ENCODE measurements around the gene GALNT13. TPM values are rescaled to one million over a fixed set of nuclear protein-coding genes. Genes with fewer than 3 reads are reported as not detected.

GALNT13 gene
- total and polyA plus RNA-seq, 5 experiments from 2014 or later = not detected

DNA sequence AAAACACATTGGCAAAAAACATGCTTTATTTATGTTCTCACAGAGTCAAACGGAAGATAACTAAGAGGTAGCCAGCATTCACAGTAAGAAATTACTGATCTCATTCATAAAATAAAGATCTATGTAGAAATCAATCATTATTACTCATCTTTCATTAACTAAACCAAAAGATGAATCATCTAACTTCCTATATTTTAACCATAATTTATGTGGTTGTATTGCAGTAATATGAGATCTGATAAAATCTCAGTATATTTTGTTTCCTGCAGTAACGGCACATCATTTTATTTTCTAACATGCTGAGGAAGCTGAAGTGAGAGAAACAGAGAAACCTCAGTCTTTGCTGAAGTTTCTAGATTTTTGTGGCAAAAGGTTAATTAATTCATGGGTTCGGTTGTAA lies 375.8 kb downstream of the GALNT13 start:
- Mint-ChIP-seq H3K4me3 (no peak overlapping the region), H3K27ac (no peak overlapping the region), H3K9me3 (peaks cover 0 to 5% (median 0%) of the 10 kb centered on the region in 9 donors), H3K27me3 (no peaks in the 10 kb centered on the region), H3K4me1 (no peaks in the 10 kb centered on the region), H3K36me3 (no peaks in the 10 kb centered on the region)
- POLR2A ChIA-PET = no interaction called here
- no peak for DNase-seq
- ATAC-seq = no peak

DNA sequence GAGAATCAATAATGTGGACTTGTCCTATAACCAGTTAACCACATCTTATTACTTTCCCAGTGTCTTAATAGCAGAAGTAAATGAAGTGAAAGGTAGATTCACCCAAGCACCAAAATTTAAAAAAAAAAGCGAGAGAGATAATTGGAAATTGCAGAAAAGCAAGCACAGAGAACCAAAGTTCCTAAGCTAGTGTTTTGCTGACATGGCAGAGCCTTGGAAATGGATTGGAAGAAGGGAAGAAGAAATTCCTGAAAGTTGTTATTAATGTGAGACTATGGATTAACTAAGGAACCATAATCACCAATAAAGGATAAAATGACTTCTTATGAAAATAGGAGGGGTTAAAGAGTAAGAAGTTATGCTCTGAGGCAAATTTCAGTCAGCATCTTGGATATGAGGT lies 384.4 kb downstream of the GALNT13 start:
- Mint-ChIP-seq H3K27ac (no peak overlapping the region), H3K4me1 (no peaks in the 10 kb centered on the region), H3K4me3 (no peak overlapping the region), H3K36me3 (no peaks in the 10 kb centered on the region), H3K27me3 (no peaks in the 10 kb centered on the region), H3K9me3 (peaks cover 0 to 11% (median 3%) of the 10 kb centered on the region in 9 donors)
- POLR2A ChIA-PET = no interaction called here
- DNase-seq = no peak
- ATAC-seq = no peak

DNA sequence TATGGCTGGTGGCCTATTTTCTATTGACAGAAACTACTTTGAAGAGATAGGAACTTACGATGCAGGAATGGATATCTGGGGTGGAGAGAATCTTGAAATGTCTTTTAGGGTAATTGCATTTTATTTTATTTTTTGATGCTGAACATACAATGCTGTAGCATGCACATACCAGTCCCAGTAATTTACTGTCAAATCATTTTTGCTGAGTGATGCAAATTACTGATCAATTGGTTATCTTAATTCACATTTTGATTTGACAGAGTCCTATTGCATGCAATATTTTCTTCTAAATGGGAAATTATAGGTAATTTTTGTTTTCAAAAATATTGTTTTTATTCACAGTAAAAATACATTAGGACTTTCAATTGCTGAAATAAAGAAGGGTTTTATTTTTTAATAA lies 387.3 kb downstream of the GALNT13 start:
- Mint-ChIP-seq H3K27ac (no peak overlapping the region), H3K9me3 (peaks cover 0 to 11% (median 3%) of the 10 kb centered on the region in 9 donors), H3K4me3 (no peak overlapping the region), H3K36me3 (no peaks in the 10 kb centered on the region), H3K27me3 (no peaks in the 10 kb centered on the region), H3K4me1 (no peaks in the 10 kb centered on the region)
- ATAC-seq = no peak
- no peak for DNase-seq
- POLR2A ChIA-PET = no interaction called here

DNA sequence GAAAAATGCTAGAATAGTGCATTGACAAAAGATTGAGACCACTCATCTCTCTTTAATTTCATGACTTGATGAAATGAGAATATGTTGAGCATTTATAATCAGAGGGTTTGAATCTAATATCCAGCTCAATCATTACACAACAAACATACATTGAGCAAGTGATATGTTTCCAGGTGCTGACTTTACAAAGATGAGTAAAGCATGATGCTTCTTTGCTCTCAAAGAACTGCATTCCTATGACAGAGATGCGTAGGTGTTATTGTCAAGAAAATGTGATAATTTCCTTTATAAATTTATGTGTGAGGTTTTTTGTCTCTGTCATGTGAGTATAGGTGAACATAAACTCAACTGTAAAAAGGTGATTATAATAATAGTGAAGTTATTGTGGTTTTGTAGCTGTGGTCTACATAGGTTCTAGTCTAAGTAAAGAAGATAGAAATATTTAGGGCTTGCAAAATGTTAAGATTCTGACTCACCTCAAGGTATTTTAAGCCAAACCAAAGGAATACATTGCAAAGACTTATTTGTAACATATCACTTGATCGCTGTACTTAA lies 389.8 kb downstream of the GALNT13 start:
- no peaks in the 10 kb centered on the region for H3K4me1 Mint-ChIP-seq
- no peak overlapping the region for H3K27ac Mint-ChIP-seq
- H3K36me3 Mint-ChIP-seq = no peaks in the 10 kb centered on the region
- H3K9me3 Mint-ChIP-seq = peaks cover 0 to 6% (median 0%) of the 10 kb centered on the region in 9 donors
- no peaks in the 10 kb centered on the region for H3K27me3 Mint-ChIP-seq
- no peak for ATAC-seq
- DNase-seq = no peak
- no peak overlapping the region for H3K4me3 Mint-ChIP-seq
- POLR2A ChIA-PET = no interaction called here

DNA sequence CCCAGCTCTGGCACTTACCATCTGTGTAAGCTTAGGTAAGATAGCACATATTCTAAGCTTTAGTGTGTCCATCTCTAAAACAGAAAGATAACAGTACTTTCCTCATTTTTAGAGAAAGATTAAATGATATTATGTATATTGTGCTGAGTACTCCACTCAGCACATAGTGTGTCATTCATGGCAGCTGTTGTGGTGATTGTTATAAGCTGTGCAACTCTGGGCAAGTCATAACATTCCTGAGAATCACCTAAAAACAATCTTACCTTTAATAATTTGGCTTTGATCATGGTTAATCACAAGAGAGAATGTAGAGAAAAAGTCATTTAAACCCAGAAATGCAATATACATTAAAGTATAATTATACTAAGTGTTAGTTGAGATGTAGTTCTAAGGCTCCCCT lies 391.5 kb downstream of the GALNT13 start:
- H3K4me3 Mint-ChIP-seq = no peak overlapping the region
- no peaks in the 10 kb centered on the region for H3K36me3 Mint-ChIP-seq
- no peak overlapping the region for H3K27ac Mint-ChIP-seq
- H3K27me3 Mint-ChIP-seq = no peaks in the 10 kb centered on the region
- DNase-seq (no peak), ATAC-seq (no peak)
- H3K9me3 Mint-ChIP-seq = peaks cover 0 to 3% (median 0%) of the 10 kb centered on the region in 9 donors
- H3K4me1 Mint-ChIP-seq = no peaks in the 10 kb centered on the region
- POLR2A ChIA-PET = no interaction called here

DNA sequence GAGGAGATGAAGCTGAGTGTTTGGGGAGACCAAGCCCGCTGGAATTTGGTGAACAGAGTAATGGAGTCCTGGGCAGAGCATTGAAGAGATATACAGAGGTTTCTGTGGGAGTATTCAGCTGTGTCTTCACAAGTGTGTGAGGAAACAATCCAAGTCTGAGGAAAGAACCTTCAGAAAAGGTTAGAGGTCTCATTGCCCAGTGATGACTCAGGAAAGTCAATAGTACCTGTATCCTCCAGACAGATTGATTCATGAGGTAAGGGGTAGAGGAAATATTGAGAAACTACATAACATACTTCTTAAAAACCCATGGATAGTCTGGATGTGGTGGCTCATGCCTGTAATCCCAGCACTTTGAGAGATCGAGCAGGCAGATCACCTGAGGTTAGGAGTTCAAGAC lies 392.3 kb downstream of the GALNT13 start:
- POLR2A ChIA-PET = no interaction called here
- DNase-seq (no peak), ATAC-seq (no peak)
- H3K27ac Mint-ChIP-seq = no peak overlapping the region
- peaks cover 0 to 3% (median 0%) of the 10 kb centered on the region in 9 donors for H3K9me3 Mint-ChIP-seq
- no peaks in the 10 kb centered on the region for H3K36me3 Mint-ChIP-seq
- no peaks in the 10 kb centered on the region for H3K27me3 Mint-ChIP-seq
- no peak overlapping the region for H3K4me3 Mint-ChIP-seq
- H3K4me1 Mint-ChIP-seq = no peaks in the 10 kb centered on the region

DNA sequence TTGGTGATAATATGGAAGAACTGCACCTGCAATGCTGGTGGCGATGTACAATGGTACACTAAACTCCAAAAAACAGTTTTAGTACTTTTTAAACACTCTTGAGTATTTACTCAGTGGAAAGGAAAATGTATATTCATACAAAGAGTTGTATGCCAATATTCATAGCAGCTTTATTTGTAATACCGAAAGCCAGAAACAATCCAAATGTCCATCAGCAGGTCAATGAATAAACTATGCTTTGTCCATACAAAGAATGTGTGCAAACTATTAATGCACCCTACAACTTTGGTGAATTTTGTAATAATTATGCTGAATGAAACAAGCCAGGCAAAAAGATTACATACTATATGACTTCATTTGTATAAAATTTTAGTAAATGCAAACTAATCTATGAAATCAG lies 396.3 kb downstream of the GALNT13 start:
- Mint-ChIP-seq H3K36me3 (no peaks in the 10 kb centered on the region), H3K4me1 (no peaks in the 10 kb centered on the region), H3K27ac (no peak overlapping the region), H3K27me3 (no peaks in the 10 kb centered on the region), H3K4me3 (no peak overlapping the region), H3K9me3 (peaks cover 0 to 3% (median 0%) of the 10 kb centered on the region in 9 donors)
- DNase-seq (no peak), ATAC-seq (no peak)
- POLR2A ChIA-PET = no interaction called here

DNA sequence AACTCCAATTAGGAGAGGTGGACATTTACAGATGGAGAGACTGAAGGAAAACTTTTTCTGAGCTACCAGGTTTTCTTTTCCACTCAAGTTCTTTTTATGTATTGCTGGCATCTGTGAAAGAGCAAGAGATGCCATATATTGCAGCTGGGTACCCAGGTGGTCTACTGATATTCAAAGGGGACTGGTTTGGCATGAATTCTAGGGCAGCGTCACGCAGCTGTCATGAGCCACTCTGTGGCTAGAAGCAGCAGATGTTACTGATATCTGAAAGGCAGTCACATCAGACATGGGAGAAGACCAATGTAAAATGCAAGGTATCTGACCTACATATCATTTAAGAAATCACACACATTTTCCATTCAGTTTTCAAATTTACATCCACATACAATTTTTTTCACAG lies 408.8 kb downstream of the GALNT13 start:
- Mint-ChIP-seq H3K9me3 (peaks cover 0 to 11% (median 2%) of the 10 kb centered on the region in 9 donors), H3K27me3 (no peaks in the 10 kb centered on the region), H3K4me1 (no peaks in the 10 kb centered on the region), H3K27ac (no peak overlapping the region), H3K36me3 (no peaks in the 10 kb centered on the region), H3K4me3 (no peak overlapping the region)
- DNase-seq (no peak), ATAC-seq (no peak)
- POLR2A ChIA-PET = no interaction called here

DNA sequence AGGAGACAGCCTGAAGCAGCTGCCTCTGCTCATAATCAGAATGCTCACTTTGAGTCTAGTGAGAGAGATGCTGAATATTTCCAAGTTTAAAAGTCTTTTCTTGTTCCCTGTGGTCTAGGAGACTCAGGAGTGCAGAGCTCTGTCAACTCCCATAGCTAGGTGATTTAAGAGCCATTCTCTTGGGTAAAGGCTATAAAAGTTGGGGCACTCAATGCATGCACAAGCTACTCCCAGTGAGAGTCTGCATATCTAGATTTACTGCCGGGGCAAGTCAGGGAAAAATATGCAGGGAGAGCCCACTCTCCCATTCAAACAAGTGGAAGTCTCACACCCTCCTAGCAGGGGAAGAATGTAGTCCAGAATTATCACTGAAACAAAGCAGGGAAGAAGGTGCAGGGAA lies 418.1 kb downstream of the GALNT13 start:
- Mint-ChIP-seq H3K27ac (no peak overlapping the region), H3K4me3 (no peak overlapping the region), H3K4me1 (no peaks in the 10 kb centered on the region), H3K36me3 (peaks cover 0 to 6% (median 0%) of the 10 kb centered on the region in 3 donors), H3K27me3 (no peaks in the 10 kb centered on the region), H3K9me3 (peaks cover 0 to 18% (median 9%) of the 10 kb centered on the region in 9 donors)
- POLR2A ChIA-PET = no interaction called here
- DNase-seq (no peak), ATAC-seq (no peak)

DNA sequence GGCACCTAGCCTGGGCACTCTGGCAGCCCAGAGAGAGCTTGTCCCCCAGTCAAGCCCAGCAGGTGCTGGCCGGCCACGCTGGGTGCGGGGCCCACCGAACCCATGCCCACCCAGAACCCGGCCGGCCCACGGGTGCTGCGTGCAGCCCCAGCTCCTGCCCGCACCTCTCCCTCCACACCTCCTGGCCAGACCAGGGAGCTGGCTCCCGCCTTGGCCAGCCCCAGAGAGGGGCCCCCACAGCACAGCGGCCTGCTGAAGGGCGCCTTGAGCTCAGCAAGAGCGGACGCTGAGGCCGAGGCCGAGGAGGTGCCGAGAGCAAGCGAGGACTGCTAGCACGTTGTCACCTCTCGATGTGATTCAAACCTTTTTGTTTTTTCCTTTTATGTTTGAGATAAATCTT lies 419.8 kb downstream of the GALNT13 start:
- H3K4me1 Mint-ChIP-seq = no peaks in the 10 kb centered on the region
- no peak for DNase-seq
- H3K27me3 Mint-ChIP-seq = no peaks in the 10 kb centered on the region
- POLR2A ChIA-PET = no interaction called here
- H3K9me3 Mint-ChIP-seq = peaks cover 0 to 18% (median 9%) of the 10 kb centered on the region in 9 donors
- H3K4me3 Mint-ChIP-seq = no peak overlapping the region
- ATAC-seq = no peak
- peaks cover 0 to 6% (median 0%) of the 10 kb centered on the region in 3 donors for H3K36me3 Mint-ChIP-seq
- no peak overlapping the region for H3K27ac Mint-ChIP-seq

DNA sequence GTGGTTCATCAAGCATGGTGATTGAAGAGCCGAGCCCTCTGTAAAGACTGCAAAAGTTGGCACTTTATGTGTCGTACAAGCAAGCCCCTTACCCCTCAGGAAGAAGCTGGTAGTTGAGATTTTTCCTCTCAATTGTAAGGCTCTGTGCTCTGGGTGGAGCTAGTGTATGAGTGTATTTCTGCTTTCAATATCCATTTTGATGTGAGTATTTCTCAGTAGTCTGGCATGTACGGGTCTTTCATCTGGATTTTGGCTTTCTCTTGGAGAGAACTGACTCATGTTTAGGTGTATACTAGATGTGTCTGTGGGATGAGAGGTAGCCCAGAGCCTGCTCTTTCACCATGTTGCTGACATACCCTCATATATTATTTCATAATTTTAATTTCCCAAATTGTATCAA lies 420.2 kb downstream of the GALNT13 start:
- H3K4me3 Mint-ChIP-seq = no peak overlapping the region
- peaks cover 0 to 18% (median 6%) of the 10 kb centered on the region in 9 donors for H3K9me3 Mint-ChIP-seq
- POLR2A ChIA-PET = no interaction called here
- ATAC-seq (no peak), DNase-seq (no peak)
- no peaks in the 10 kb centered on the region for H3K27me3 Mint-ChIP-seq
- no peak overlapping the region for H3K27ac Mint-ChIP-seq
- peaks cover 0 to 6% (median 0%) of the 10 kb centered on the region in 3 donors for H3K36me3 Mint-ChIP-seq
- H3K4me1 Mint-ChIP-seq = no peaks in the 10 kb centered on the region

DNA sequence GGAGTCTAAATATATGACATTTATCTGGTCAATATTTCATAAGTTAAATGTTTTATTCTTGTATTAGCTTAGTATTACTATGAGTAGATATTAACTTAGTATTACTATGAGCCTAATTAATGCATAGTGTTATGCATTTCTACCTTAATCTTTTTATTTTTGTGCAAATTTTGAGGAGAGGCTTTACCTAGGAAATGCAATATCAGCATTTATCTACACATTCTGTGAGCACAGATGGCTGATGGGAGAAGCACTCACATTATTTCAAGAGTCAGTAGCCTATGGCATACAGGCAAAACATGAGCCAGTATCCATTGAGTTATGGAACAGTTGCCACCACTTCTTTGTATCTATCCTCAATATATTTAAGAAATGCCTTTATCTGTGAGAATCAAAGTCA lies 422.1 kb downstream of the GALNT13 start:
- H3K4me3 Mint-ChIP-seq = no peak overlapping the region
- no peaks in the 10 kb centered on the region for H3K27me3 Mint-ChIP-seq
- H3K4me1 Mint-ChIP-seq = no peaks in the 10 kb centered on the region
- H3K27ac Mint-ChIP-seq = no peak overlapping the region
- ATAC-seq (no peak), DNase-seq (no peak)
- no peaks in the 10 kb centered on the region for H3K36me3 Mint-ChIP-seq
- POLR2A ChIA-PET = no interaction called here
- H3K9me3 Mint-ChIP-seq = peaks cover 0 to 17% (median 4%) of the 10 kb centered on the region in 9 donors

DNA sequence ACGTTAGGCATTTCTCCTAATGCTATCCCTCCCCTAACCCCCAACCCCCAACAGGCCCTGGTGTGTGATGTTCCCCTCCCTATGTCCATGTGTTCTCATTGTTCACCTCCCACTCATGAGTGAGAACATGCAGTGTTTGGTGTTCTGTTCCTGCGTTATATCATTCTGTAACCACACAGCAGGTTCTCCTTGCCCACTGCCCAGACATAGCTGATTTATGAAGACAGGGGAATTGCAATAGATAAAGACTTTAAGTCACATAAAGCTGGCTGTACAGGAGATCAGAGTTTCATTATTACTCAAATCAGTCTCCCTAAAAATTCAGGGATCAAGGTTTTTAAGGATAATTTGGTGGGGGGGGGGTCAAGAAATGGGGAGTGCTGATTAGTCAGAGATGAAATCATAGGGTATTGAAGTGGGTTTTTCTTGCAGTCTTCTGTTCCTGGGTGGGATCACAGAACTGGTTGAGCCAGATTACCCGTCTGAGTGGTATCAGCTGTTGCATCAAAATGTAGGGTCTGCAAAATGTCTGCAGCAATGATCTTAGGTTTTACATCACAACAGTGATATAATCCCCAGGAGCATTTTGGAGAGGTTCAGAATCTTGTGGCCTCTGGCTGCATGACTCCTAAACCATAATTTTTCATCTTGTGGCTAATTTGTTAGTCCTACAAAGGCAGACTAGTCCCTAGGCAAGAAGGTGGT lies 434.7 kb downstream of the GALNT13 start:
- ATAC-seq (no peak), DNase-seq (no peak)
- H3K27me3 Mint-ChIP-seq = no peaks in the 10 kb centered on the region
- no peaks in the 10 kb centered on the region for H3K36me3 Mint-ChIP-seq
- no peak overlapping the region for H3K4me3 Mint-ChIP-seq
- no peak overlapping the region for H3K27ac Mint-ChIP-seq
- H3K4me1 Mint-ChIP-seq = no peaks in the 10 kb centered on the region
- peaks cover 0 to 12% (median 3%) of the 10 kb centered on the region in 9 donors for H3K9me3 Mint-ChIP-seq
- POLR2A ChIA-PET = no interaction called here

DNA sequence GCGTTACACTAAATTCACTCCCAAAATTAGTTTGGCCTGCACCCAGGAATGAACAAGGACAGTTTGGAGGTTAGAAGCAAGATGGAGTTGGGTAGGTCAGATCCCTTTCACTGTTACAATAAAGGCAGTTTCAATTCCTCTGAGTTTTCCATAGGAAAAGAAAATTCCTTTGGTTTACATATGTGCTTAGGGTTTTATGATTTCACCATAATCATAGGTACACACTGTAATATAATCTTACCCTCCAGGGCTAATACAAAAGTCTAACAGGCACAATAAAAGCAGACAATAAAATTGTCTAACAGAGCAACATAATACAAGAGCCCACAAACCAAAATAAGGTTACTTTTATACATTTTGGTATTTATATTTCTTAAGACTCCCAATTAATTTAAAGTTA lies 435.3 kb downstream of the GALNT13 start:
- POLR2A ChIA-PET = no interaction called here
- Mint-ChIP-seq H3K4me1 (no peaks in the 10 kb centered on the region), H3K4me3 (no peak overlapping the region), H3K27ac (no peak overlapping the region), H3K9me3 (peaks cover 0 to 12% (median 3%) of the 10 kb centered on the region in 9 donors), H3K27me3 (no peaks in the 10 kb centered on the region), H3K36me3 (no peaks in the 10 kb centered on the region)
- DNase-seq (no peak), ATAC-seq (no peak)

All from naive thymus-derived CD8-positive, alpha-beta T cell (primary cell).